NB4 (cell line): Measurements from ENCODE around the gene NCOA3.

Experiments used
- MYC ChIP-seq: IDR thresholded peaks from 2 replicates; pipeline ENCODE4 v1.6.1; 2011; ENCODE audit warnings: low read depth, low read length
- POLR2A ChIP-seq: IDR thresholded peaks from 2 replicates; pipeline ENCODE4 v1.6.1; 2011; ENCODE audit warnings: mild to moderate bottlenecking; ENCODE audit not compliant: insufficient read length; ENCODE audit errors: extremely low read depth
- TF ChIP-seq, protein P1 (sequence below): IDR thresholded peaks from one replicate; pipeline ENCODE4 v1.5.1; 2012; ENCODE audit warnings: low read depth, low read length
- TF ChIP-seq, protein P2 (sequence below): IDR thresholded peaks from 2 replicates; pipeline ENCODE4 v1.6.1; 2011; ENCODE audit warnings: low read depth, low read length

DNA sequence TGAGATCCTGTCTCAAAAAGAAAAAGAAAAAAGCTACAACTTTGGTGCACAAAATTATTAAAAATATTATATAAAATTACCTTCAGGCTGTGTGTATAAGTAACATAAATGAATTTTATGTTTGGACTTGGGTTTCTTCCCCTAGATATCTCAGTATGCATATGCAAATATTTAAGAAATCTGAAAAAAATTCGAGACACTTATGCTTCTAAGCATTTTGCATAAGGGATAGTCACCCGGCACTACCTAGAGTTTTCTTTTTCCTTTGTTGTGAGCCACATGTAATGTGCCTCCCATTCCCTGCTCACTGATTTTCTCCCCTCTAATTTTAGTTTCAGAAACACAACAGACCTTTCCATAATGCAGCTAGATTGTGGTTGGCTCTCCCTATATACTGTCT, 79.4 kb downstream of the NCOA3 start:
- no peak for TF ChIP-seq POLR2A
- TF ChIP-seq, protein P1, sequence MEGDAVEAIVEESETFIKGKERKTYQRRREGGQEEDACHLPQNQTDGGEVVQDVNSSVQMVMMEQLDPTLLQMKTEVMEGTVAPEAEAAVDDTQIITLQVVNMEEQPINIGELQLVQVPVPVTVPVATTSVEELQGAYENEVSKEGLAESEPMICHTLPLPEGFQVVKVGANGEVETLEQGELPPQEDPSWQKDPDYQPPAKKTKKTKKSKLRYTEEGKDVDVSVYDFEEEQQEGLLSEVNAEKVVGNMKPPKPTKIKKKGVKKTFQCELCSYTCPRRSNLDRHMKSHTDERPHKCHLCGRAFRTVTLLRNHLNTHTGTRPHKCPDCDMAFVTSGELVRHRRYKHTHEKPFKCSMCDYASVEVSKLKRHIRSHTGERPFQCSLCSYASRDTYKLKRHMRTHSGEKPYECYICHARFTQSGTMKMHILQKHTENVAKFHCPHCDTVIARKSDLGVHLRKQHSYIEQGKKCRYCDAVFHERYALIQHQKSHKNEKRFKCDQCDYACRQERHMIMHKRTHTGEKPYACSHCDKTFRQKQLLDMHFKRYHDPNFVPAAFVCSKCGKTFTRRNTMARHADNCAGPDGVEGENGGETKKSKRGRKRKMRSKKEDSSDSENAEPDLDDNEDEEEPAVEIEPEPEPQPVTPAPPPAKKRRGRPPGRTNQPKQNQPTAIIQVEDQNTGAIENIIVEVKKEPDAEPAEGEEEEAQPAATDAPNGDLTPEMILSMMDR = no peak
- no peak for TF ChIP-seq MYC
- TF ChIP-seq, protein P2, sequence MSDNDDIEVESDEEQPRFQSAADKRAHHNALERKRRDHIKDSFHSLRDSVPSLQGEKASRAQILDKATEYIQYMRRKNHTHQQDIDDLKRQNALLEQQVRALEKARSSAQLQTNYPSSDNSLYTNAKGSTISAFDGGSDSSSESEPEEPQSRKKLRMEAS = no peak
